AG04450 (cell line): ENCODE measurements around the gene RBM15. TPM values are rescaled to one million over a fixed set of nuclear protein-coding genes. Genes with fewer than 3 reads are reported as not detected.

Source experiments
- CTCF ChIA-PET: fragments of 300-600, 350-600 bp; formaldehyde crosslinking; extraction: SDS; loops from one replicate; lab custom pipeline; 2022; ENCODE audit warnings: antibody characterized with exemption, inconsistent platforms; lab: Charles Lee
- POLR2A ChIA-PET: fragments of 350-600 bp; formaldehyde crosslinking; extraction: SDS; loops from one replicate; lab custom pipeline; 2021; ENCODE audit warnings: antibody characterized with exemption, inconsistent platforms; lab: Yijun Ruan, JAX
- DNase-seq: peaks from one replicate; pipeline ENCODE4 v3.0.0-alpha.2; 2011; ENCODE audit warnings: low read depth, low spot score
- H3K27ac ChIP-seq: one replicate; pipeline ENCODE4 v1.5.1; 2012; ENCODE audit warnings: low read depth, low read length, control low read depth
- H3K27me3 ChIP-seq: one replicate; pipeline ENCODE4 v1.6.0; 2012; ENCODE audit warnings: low read length; ENCODE audit not compliant: control insufficient read depth, insufficient read depth
- H3K4me3 ChIP-seq: 2 replicates; pipeline ENCODE4 v1.5.1; 2011; ENCODE audit warnings: mild to moderate bottlenecking, low read depth, low read length, control low read depth
- H3K9me3 ChIP-seq: 2 replicates; pipeline ENCODE4 v1.5.1; 2012; ENCODE audit warnings: low read length; ENCODE audit not compliant: control insufficient read depth, insufficient read depth
- CTCF ChIP-seq: IDR thresholded peaks from 2 replicates; pipeline ENCODE4 v1.5.1; 2011; ENCODE audit warnings: low read depth, low read length, control low read depth, inconsistent platforms
- polyA plus RNA-seq: library from polyadenylated mRNA; depleted of rRNA; stranded (reverse); fragments of >200 nt; gene quantifications from 2 replicates; pipeline ENCODE4 v1.2.3, GENCODE V29; 2011; rRNA removed

The RBM15 gene
- polyA plus RNA-seq, 1 experiment: 8.9 TPM

GRCh38 chr1:110390692-110391245 is 51.6 kb downstream of the RBM15 start, which contains the start of gene SLC16A4:
SLC16A4 (minus strand) TSS chr1:110391026; CDS start chr1:110389323, 1,703 bp downstream.
- H3K4me3 ChIP-seq: peak within 1 kb of the TSS; percentile 57
- DNase-seq: no peak
- TF ChIP-seq CTCF: no peak
- ChIA-PET CTCF (interaction anchor here (1.0 to 2.0 kb wide), 2 partner anchors 21 to 78 kb away, joined by 4 to 5 read pairs; no protein-coding TSS in a partner anchor), POLR2A (interaction anchor here (1.4 to 1.7 kb wide), 4 partner anchors 10 to 52 kb away, joined by 3 to 8 read pairs (median 6); partner anchors contain the start of gene RBM15)
- no peaks in the 10 kb centered on the region for H3K9me3 ChIP-seq
- no peaks in the 10 kb centered on the region for H3K27me3 ChIP-seq
- H3K27ac ChIP-seq: peak within 1 kb of the TSS; percentile 83

- TF ChIP-seq CTCF: no peak
- peak overlapping the region; percentile 69 for H3K27ac ChIP-seq
- no peak for DNase-seq
- POLR2A ChIA-PET: interaction anchor here (1.2 to 1.6 kb wide), 2 partner anchors 13 to 54 kb away, joined by 4 to 8 read pairs; partner anchors contain the start of gene RBM15
- H3K27me3 ChIP-seq: no peaks in the 10 kb centered on the region
- no peak overlapping the region for H3K4me3 ChIP-seq
- peaks cover 6% of the 10 kb centered on the region; the same call in 1 of the 2 replicates for H3K9me3 ChIP-seq
- CTCF ChIA-PET: interaction anchor here (1.0 to 2.9 kb wide), 6 partner anchors 13 to 190 kb away, joined by 3 to 12 read pairs (median 7); partner anchors contain the start of gene RBM15
Measured at GRCh38 chr1:110393286-110393685, 54.1 kb downstream of the RBM15 start.

- peak; percentile 62 for DNase-seq
- Histone ChIP-seq H3K9me3 (peaks cover 6% of the 10 kb centered on the region; the same call in 1 of the 2 replicates), H3K27ac (peak overlapping the region; percentile 69), H3K27me3 (no peaks in the 10 kb centered on the region), H3K4me3 (no peak overlapping the region)
- ChIA-PET CTCF (interaction anchor here (1.0 to 2.9 kb wide), 6 partner anchors 12 to 190 kb away, joined by 3 to 12 read pairs (median 7); partner anchors contain the start of gene RBM15), POLR2A (interaction anchor here (1.2 to 1.6 kb wide), 2 partner anchors 13 to 55 kb away, joined by 4 to 8 read pairs; partner anchors contain the start of gene RBM15)
- no peak for TF ChIP-seq CTCF
Measured at GRCh38 chr1:110393691-110394492, 54.7 kb downstream of the RBM15 start.

- TF ChIP-seq CTCF: no peak
- peaks cover 6% of the 10 kb centered on the region; the same call in 1 of the 2 replicates for H3K9me3 ChIP-seq
- peak overlapping the region; percentile 69 for H3K27ac ChIP-seq
- H3K27me3 ChIP-seq: no peaks in the 10 kb centered on the region
- POLR2A ChIA-PET: interaction anchor here (0.6 to 1.6 kb wide), 2 partner anchors 55 kb away, joined by 4 to 8 read pairs; partner anchors contain the start of gene RBM15
- no peak for DNase-seq
- no peak overlapping the region for H3K4me3 ChIP-seq
- CTCF ChIA-PET: interaction anchor here (1.1 to 1.8 kb wide), 2 partner anchors 18 to 82 kb away, joined by 4 to 8 read pairs; no protein-coding TSS in a partner anchor
Measured at GRCh38 chr1:110394493-110394820, 55.3 kb downstream of the RBM15 start.

Other genes with a start within 250 kb of the RBM15 start
- gene UBL4B, start 226.9 kb upstream of the RBM15 start, polyA plus RNA-seq: not detected in 2 replicates
- 0.02 and 0.05 TPM in 2 replicates for gene SLC6A17, start 188.9 kb upstream of the RBM15 start, polyA plus RNA-seq
- gene KCNC4, start 129.1 kb upstream of the RBM15 start, polyA plus RNA-seq: 0.36 and 0.63 TPM in 2 replicates
- 77.2 and 98.8 TPM in 2 replicates for gene SLC16A4, start 51.6 kb downstream of the RBM15 start, polyA plus RNA-seq
- gene LAMTOR5, start 68.3 kb downstream of the RBM15 start, polyA plus RNA-seq: 288 and 300 TPM in 2 replicates
- not detected in 2 replicates for gene PROK1, start 111.8 kb downstream of the RBM15 start, polyA plus RNA-seq
- not detected in 2 replicates for gene KCNA10, start 179.8 kb downstream of the RBM15 start, polyA plus RNA-seq